GM18517 (cell line): Measurements from ENCODE around the gene TIAM1.

ENCODE experiments used
- ATAC-seq: cut with Tn5 transposase; IDR thresholded peaks from one replicate; pipeline ENCODE4 v1.9.1; 2021; ENCODE audit warnings: mild to moderate bottlenecking, moderate library complexity; ENCODE audit not compliant: unreplicated experiment

Gene TIAM1

GRCh38 chr21:31288191-31288590, 55.9 kb downstream of the TIAM1 start:
- no peak for ATAC-seq

GRCh38 chr21:31287201-31287600, 56.9 kb downstream of the TIAM1 start:
- no peak for ATAC-seq

GRCh38 chr21:31286621-31287020, 57.4 kb downstream of the TIAM1 start:
- no peak for ATAC-seq

- no peak for ATAC-seq
Observed at GRCh38 chr21:31284797-31285397, 59.2 kb downstream of the TIAM1 start.

GRCh38 chr21:31283025-31283424, 61.0 kb downstream of the TIAM1 start:
- ATAC-seq = no peak

- ATAC-seq = no peak
Observed at GRCh38 chr21:31282095-31282709, 61.9 kb downstream of the TIAM1 start.

GRCh38 chr21:31281561-31281960, 62.5 kb downstream of the TIAM1 start:
- ATAC-seq = no peak

- ATAC-seq = no peak
Observed at GRCh38 chr21:31279986-31280385, 64.1 kb downstream of the TIAM1 start.

- no peak for ATAC-seq
Observed at GRCh38 chr21:31279214-31279613, 64.8 kb downstream of the TIAM1 start.

GRCh38 chr21:31278511-31279130, 65.4 kb downstream of the TIAM1 start:
- no peak for ATAC-seq

- ATAC-seq = no peak
Observed at GRCh38 chr21:31276663-31277062, 67.4 kb downstream of the TIAM1 start.

- no peak for ATAC-seq
Observed at GRCh38 chr21:31275901-31276300, 68.2 kb downstream of the TIAM1 start.

- no peak for ATAC-seq
Observed at GRCh38 chr21:31273278-31273677, 70.8 kb downstream of the TIAM1 start.

GRCh38 chr21:31268090-31268489, 76.0 kb downstream of the TIAM1 start:
- ATAC-seq = no peak

GRCh38 chr21:31267644-31268043, 76.4 kb downstream of the TIAM1 start:
- ATAC-seq = no peak

GRCh38 chr21:31266241-31266640, 77.8 kb downstream of the TIAM1 start:
- no peak for ATAC-seq

- no peak for ATAC-seq
Observed at GRCh38 chr21:31265366-31266013, 78.6 kb downstream of the TIAM1 start.

- ATAC-seq = no peak
Observed at GRCh38 chr21:31264574-31264973, 79.5 kb downstream of the TIAM1 start.

GRCh38 chr21:31262728-31263127, 81.3 kb downstream of the TIAM1 start:
- no peak for ATAC-seq

- ATAC-seq = no peak
Observed at GRCh38 chr21:31261759-31262158, 82.3 kb downstream of the TIAM1 start.

GRCh38 chr21:31260790-31261189, 83.3 kb downstream of the TIAM1 start:
- no peak for ATAC-seq

GRCh38 chr21:31258073-31258472, 86.0 kb downstream of the TIAM1 start:
- ATAC-seq = no peak
